HG03139 (cell line): Measurements from ENCODE around the gene KAZALD1.

ENCODE experiments used
- ATAC-seq: cut with Tn5 transposase; IDR thresholded peaks from one replicate; pipeline ENCODE4 v1.9.1; 2021; ENCODE audit not compliant: unreplicated experiment

KAZALD1 gene

GRCh38 chr10:101066896-101067355 lies 5.1 kb downstream of the KAZALD1 start:
- ATAC-seq, result no peak

- no peak for ATAC-seq
These were observed 5.7 kb downstream of the KAZALD1 start for GRCh38 chr10:101067356-101068083.

GRCh38 chr10:101069441-101069840 lies 7.7 kb downstream of the KAZALD1 start:
- ATAC-seq, result no peak

- no peak for ATAC-seq
These were observed 8.3 kb downstream of the KAZALD1 start for GRCh38 chr10:101070098-101070497.

GRCh38 chr10:101071267-101071884 lies 9.6 kb downstream of the KAZALD1 start:
- ATAC-seq, result no peak

GRCh38 chr10:101071885-101072433 lies 10.2 kb downstream of the KAZALD1 start:
- no peak for ATAC-seq

- ATAC-seq, result no peak
These were observed 11.1 kb downstream of the KAZALD1 start for GRCh38 chr10:101072923-101073322.

- no peak for ATAC-seq
These were observed 11.8 kb downstream of the KAZALD1 start for GRCh38 chr10:101073631-101074030.

GRCh38 chr10:101075775-101076174 lies 14.0 kb downstream of the KAZALD1 start:
- no peak for ATAC-seq

- ATAC-seq, result no peak
These were observed 14.8 kb downstream of the KAZALD1 start for GRCh38 chr10:101076630-101077029.

- ATAC-seq, result no peak
These were observed 18.1 kb downstream of the KAZALD1 start for GRCh38 chr10:101079874-101080273.

GRCh38 chr10:101080933-101081931 lies 19.4 kb downstream of the KAZALD1 start:
- ATAC-seq, result no peak

GRCh38 chr10:101085846-101086245 lies 24.1 kb downstream of the KAZALD1 start:
- ATAC-seq, result no peak

- no peak for ATAC-seq
These were observed 25.6 kb downstream of the KAZALD1 start for GRCh38 chr10:101087376-101087775.

- ATAC-seq, result no peak
These were observed 26.2 kb downstream of the KAZALD1 start for GRCh38 chr10:101087965-101088364.

GRCh38 chr10:101089520-101090299 lies 27.9 kb downstream of the KAZALD1 start:
- ATAC-seq, result no peak

GRCh38 chr10:101090597-101090996 lies 28.8 kb downstream of the KAZALD1 start:
- ATAC-seq, result no peak

GRCh38 chr10:101091546-101092290 lies 29.9 kb downstream of the KAZALD1 start:
- ATAC-seq, result no peak

GRCh38 chr10:101092881-101093354 lies 31.1 kb downstream of the KAZALD1 start:
- ATAC-seq, result no peak
